Measurements from ENCODE around the gene CEMIP2.
"Not testable (repeated sequence)": the region's sequence is repeated elsewhere in the genome, so short reads cannot be mapped to it uniquely, and the experiment has no call there.

The CEMIP2 gene

GRCh38 chr9:71768388-71769174 is at the start of gene CEMIP2:
CEMIP2 (minus strand) TSS chr9:71768513; CDS start chr9:71750373, 18,140 bp downstream.
- peak; percentile 76 to 78 for DNase-seq (ENCODE audit: low read depth in 2 of 2)

GRCh38 chr9:71816916-71817451 is 48.7 kb upstream of the CEMIP2 start:
- DNase-seq (ENCODE audit: low read depth in 2 of 2), result no peak

- DNase-seq (ENCODE audit: low read depth in 2 of 2), result no peak
Measured at GRCh38 chr9:71814815-71815214, 46.5 kb upstream of the CEMIP2 start.

- no peak for DNase-seq (ENCODE audit: low read depth in 2 of 2)
Measured at GRCh38 chr9:71814226-71814625, 45.9 kb upstream of the CEMIP2 start.

- no peak for DNase-seq (ENCODE audit: low read depth in 2 of 2)
Measured at GRCh38 chr9:71812385-71812784, 44.1 kb upstream of the CEMIP2 start.

GRCh38 chr9:71808068-71808467 is 39.8 kb upstream of the CEMIP2 start:
- DNase-seq (ENCODE audit: low read depth in 2 of 2), result no peak

- DNase-seq (ENCODE audit: low read depth in 2 of 2), result peak in 1 of 2 experiments; percentile 31
Measured at GRCh38 chr9:71806901-71807307, 38.6 kb upstream of the CEMIP2 start.

GRCh38 chr9:71805096-71805495 is 36.8 kb upstream of the CEMIP2 start:
- not testable (repeated sequence) for DNase-seq (ENCODE audit: low read depth in 2 of 2)

- DNase-seq (ENCODE audit: low read depth in 2 of 2), result no peak
Measured at GRCh38 chr9:71801826-71802225, 33.5 kb upstream of the CEMIP2 start.

GRCh38 chr9:71797266-71797665 is 29.0 kb upstream of the CEMIP2 start:
- DNase-seq (ENCODE audit: low read depth in 2 of 2), result no peak

- DNase-seq (ENCODE audit: low read depth in 2 of 2), result no peak
Measured at GRCh38 chr9:71796100-71796767, 27.9 kb upstream of the CEMIP2 start.

GRCh38 chr9:71795097-71795813 is 26.9 kb upstream of the CEMIP2 start:
- DNase-seq (ENCODE audit: low read depth in 2 of 2), result no peak

- DNase-seq (ENCODE audit: low read depth in 2 of 2), result no peak
Measured at GRCh38 chr9:71793386-71794105, 25.2 kb upstream of the CEMIP2 start.

GRCh38 chr9:71791875-71792274 is 23.6 kb upstream of the CEMIP2 start:
- no peak for DNase-seq (ENCODE audit: low read depth in 2 of 2)

- no peak for DNase-seq (ENCODE audit: low read depth in 2 of 2)
Measured at GRCh38 chr9:71790296-71790695, 22.0 kb upstream of the CEMIP2 start.

- DNase-seq (ENCODE audit: low read depth in 2 of 2), result peak; percentile 70 to 73
Measured at GRCh38 chr9:71783120-71783523, 14.8 kb upstream of the CEMIP2 start.

- DNase-seq (ENCODE audit: low read depth in 2 of 2), result no peak
Measured at GRCh38 chr9:71781391-71781790, 13.1 kb upstream of the CEMIP2 start.

GRCh38 chr9:71780953-71781352 is 12.6 kb upstream of the CEMIP2 start:
- DNase-seq (ENCODE audit: low read depth in 2 of 2), result no peak

GRCh38 chr9:71778085-71778484 is 9.8 kb upstream of the CEMIP2 start:
- no peak for DNase-seq (ENCODE audit: low read depth in 2 of 2)

- no peak for DNase-seq (ENCODE audit: low read depth in 2 of 2)
Measured at GRCh38 chr9:71774920-71775319, 6.6 kb upstream of the CEMIP2 start.

GRCh38 chr9:71772726-71773125 is 4.4 kb upstream of the CEMIP2 start:
- no peak for DNase-seq (ENCODE audit: low read depth in 2 of 2)

GRCh38 chr9:71770170-71770569 is 1.9 kb upstream of the CEMIP2 start:
- DNase-seq (ENCODE audit: low read depth in 2 of 2), result no peak
